ENCODE data around the gene HDAC11. TPM values are rescaled to one million over a fixed set of nuclear protein-coding genes. Genes with fewer than 3 reads are reported as not detected.
A peak's percentile ranks its signal among the peaks of the same experiment; 100 is the strongest.

Gene HDAC11
- total RNA-seq, 4 donors from 2014 or later: 19.8 to 44.0 (median 27.1) TPM

- WGBS, 2 donors (ENCODE audit: low coverage in 1 of 2): 79% methylated on average over 9 of the region's 9 CpGs; no CpG with 5 or more reads in 1 of the 2 donors
- DNase-seq: no peak
- TF ChIP-seq POLR2A (IDR thresholded peaks at IDR 0.05) (no peak), CTCF (IDR thresholded peaks at IDR 0.05) (no peak), POLR2AphosphoS5 (IDR thresholded peaks at IDR 0.05) (no peak), EP300 (IDR thresholded peaks at IDR 0.05; ENCODE audit: low read depth) (no peak)
- Histone ChIP-seq H3K27ac (peak overlapping the region in 1 of 4 donors; percentile 36), H3K9me3 (no peaks in the 10 kb centered on the region), H3K27me3 (peaks cover 40% of the 10 kb centered on the region), H3K4me3 (no peak overlapping the region), H3K4me1 (peaks cover 0 to 8% (median 2%) of the 10 kb centered on the region in 4 donors), H3K36me3 (no peaks in the 10 kb centered on the region)
- intact Hi-C loops (cut with DNase I; ENCODE audit: low total_unique reads): no loop called here
- in situ Hi-C loops (cut with MboI; ENCODE audit: low pct_ligation_motif_present in 1 of 4, low pct_unique_long_range_greater_than_20kb in 1 of 4, low sequenced_read_pairs in 3 of 4): no loop called here
These were observed 66.6 kb downstream of the HDAC11 start for GRCh38 chr3:13546667-13547171.

GRCh38 chr3:13547591-13548371 lies 67.7 kb downstream of the HDAC11 start:
- DNase-seq: no peak
- Histone ChIP-seq H3K4me3 (no peak overlapping the region), H3K27ac (peak overlapping the region in 1 of 4 donors; percentile 36), H3K36me3 (no peaks in the 10 kb centered on the region), H3K9me3 (no peaks in the 10 kb centered on the region), H3K27me3 (peaks cover 40% of the 10 kb centered on the region), H3K4me1 (peaks cover 0 to 8% (median 2%) of the 10 kb centered on the region in 4 donors)
- intact Hi-C loops (cut with DNase I; ENCODE audit: low total_unique reads): no loop called here
- in situ Hi-C loops (cut with MboI; ENCODE audit: low pct_ligation_motif_present in 1 of 4, low pct_unique_long_range_greater_than_20kb in 1 of 4, low sequenced_read_pairs in 3 of 4): no loop called here
- no peak for TF ChIP-seq POLR2A (IDR thresholded peaks at IDR 0.05)
- no peak for TF ChIP-seq POLR2AphosphoS5 (IDR thresholded peaks at IDR 0.05)
- TF ChIP-seq CTCF (IDR thresholded peaks at IDR 0.05): no peak
- TF ChIP-seq EP300 (IDR thresholded peaks at IDR 0.05; ENCODE audit: low read depth): no peak
- 64 to 76% methylated on average over 4 to 10 of the region's 10 CpGs for WGBS, 2 donors (ENCODE audit: low coverage in 1 of 2)

- peak; percentile 15 for DNase-seq
These were observed 68.9 kb downstream of the HDAC11 start, which contains the start of gene FBLN2 for GRCh38 chr3:13548696-13549622. FBLN2 (plus strand) TSS chr3:13549125; CDS start chr3:13570356, 21,231 bp downstream.

More at GRCh38 chr3:13548696-13549622, 68.9 kb downstream of the HDAC11 start, which contains the start of gene FBLN2:
- Histone ChIP-seq H3K4me3 (peak within 1 kb of the TSS in 3 of 4 donors; percentile 26 to 44 (median 31)), H3K4me1 (peaks cover 0 to 8% (median 2%) of the 10 kb centered on the region in 4 donors), H3K27me3 (peaks cover 40% of the 10 kb centered on the region), H3K9me3 (no peaks in the 10 kb centered on the region), H3K36me3 (no peaks in the 10 kb centered on the region), H3K27ac (peak within 1 kb of the TSS; percentile 36 to 58 (median 54))
- WGBS, 2 donors (ENCODE audit: low coverage in 1 of 2): 10% methylated on average over 68 of the region's 107 CpGs; no CpG with 5 or more reads in 1 of the 2 donors
- in situ Hi-C loops (cut with MboI; ENCODE audit: low pct_ligation_motif_present in 1 of 4, low pct_unique_long_range_greater_than_20kb in 1 of 4, low sequenced_read_pairs in 3 of 4): no loop called here
- intact Hi-C loops (cut with DNase I; ENCODE audit: low total_unique reads): no loop called here
- TF ChIP-seq POLR2AphosphoS5 (IDR thresholded peaks at IDR 0.05) (no peak), POLR2A (IDR thresholded peaks at IDR 0.05) (no peak), EP300 (IDR thresholded peaks at IDR 0.05; ENCODE audit: low read depth) (no peak), CTCF (IDR thresholded peaks at IDR 0.05) (no peak)
